Measurements from ENCODE around the gene DAB1.

- no peak for TF ChIP-seq LEF1 (IDR thresholded peaks at IDR 0.05; ENCODE audit: borderline replicate concordance)
- no peak for TF ChIP-seq BHLHE40 (IDR thresholded peaks at IDR 0.05; ENCODE audit: borderline replicate concordance)
- no peak for TF ChIP-seq FOXM1 (IDR thresholded peaks at IDR 0.05; ENCODE audit: borderline replicate concordance)
- TF ChIP-seq SP1 (IDR thresholded peaks at IDR 0.05), result no peak
- TF ChIP-seq L3MBTL2 (conservative IDR thresholded peaks at IDR 0.05), result no peak
- no peak for TF ChIP-seq TARDBP (IDR thresholded peaks at IDR 0.05)
- TF ChIP-seq ARNT (IDR thresholded peaks at IDR 0.05), result no peak
- no peak for TF ChIP-seq PKNOX1 (IDR thresholded peaks at IDR 0.05)
Observed at GRCh38 chr1:57179001-57179400, 244.9 kb downstream of the DAB1 start.
